IPS DF 6.9 (cell line): ENCODE data around the gene AGRN.
"Not testable (repeated sequence)": the region's sequence is repeated elsewhere in the genome, so short reads cannot be mapped to it uniquely, and the experiment has no call there.

Experiments
- DNase-seq: peaks from one replicate; pipeline ENCODE4 v3.0.0-alpha.2; 2013; ENCODE audit warnings: low read depth, low spot score
- H3K27ac ChIP-seq: one replicate; pipeline ENCODE4 v1.5.1; 2013; ENCODE audit warnings: low read length, control low read depth
- H3K27me3 ChIP-seq: 2 replicates; pipeline ENCODE4 v1.6.1; 2013; ENCODE audit warnings: mild to moderate bottlenecking, low read length; ENCODE audit not compliant: control insufficient read depth, insufficient read depth
- H3K36me3 ChIP-seq: 2 replicates; pipeline ENCODE4 v1.6.1; 2013; ENCODE audit warnings: low read length; ENCODE audit not compliant: control insufficient read depth, insufficient read depth
- H3K4me1 ChIP-seq: 2 replicates; pipeline ENCODE4 v1.6.1; 2013; ENCODE audit warnings: low read length; ENCODE audit not compliant: control insufficient read depth, insufficient read depth
- H3K4me3 ChIP-seq: 2 replicates; pipeline ENCODE4 v1.5.1; 2013; ENCODE audit warnings: mild to moderate bottlenecking, low read length
- H3K9me3 ChIP-seq: 2 replicates; pipeline ENCODE4 v1.6.1; 2013; ENCODE audit warnings: low read length, inconsistent platforms; ENCODE audit not compliant: control insufficient read depth, insufficient read depth
- WGBS: extraction: QIAGEN DNeasy Blood & Tissue Kit; methylation state at CpG from one replicate; pipeline ENCODE4 v1.1.7; 2013; ENCODE audit warnings: mixed read lengths, missing lambda C conversion rate; ENCODE audit not compliant: insufficient read length, insufficient coverage; 5-methylcytosine and 5-hydroxymethylcytosine counted together

AGRN gene

DNA sequence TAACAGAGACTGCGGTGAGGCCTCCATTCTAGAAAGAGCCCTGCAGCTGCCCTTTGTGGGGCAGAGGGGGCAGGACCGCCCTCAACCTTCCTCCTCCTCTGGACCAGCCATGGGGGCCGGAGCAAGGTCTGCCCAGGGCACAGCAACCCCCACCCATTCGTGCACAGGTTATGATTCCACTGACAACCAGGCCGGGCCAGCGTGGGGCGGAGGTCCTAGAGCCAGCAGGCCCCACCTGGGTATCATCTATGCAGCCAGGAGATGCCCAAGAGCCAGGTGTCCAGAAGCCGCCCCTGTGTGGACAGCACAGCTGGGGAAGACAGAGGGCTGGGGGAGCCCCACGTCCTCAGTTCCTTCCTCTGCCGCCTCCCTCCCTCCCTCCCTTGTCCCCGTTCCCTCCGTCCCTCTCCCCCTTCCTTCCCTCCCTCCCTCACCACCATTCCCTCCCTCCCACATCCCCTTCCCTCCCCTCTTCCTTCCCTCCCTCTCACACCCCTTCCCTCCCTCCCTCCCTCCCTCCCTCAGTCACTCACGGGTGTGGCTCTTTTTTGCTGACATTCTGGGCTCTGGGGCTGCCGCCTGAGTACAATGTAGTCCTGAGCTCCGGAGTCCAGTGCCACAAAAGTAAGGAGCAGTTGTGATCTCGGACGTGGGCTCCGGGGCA, 41.9 kb downstream of the AGRN start:
- H3K27me3 ChIP-seq = peaks cover 2% of the 10 kb centered on the region; the same call in 1 of the 2 replicates
- no CpG with 5 or more reads among the region's 18 CpGs for WGBS

DNA sequence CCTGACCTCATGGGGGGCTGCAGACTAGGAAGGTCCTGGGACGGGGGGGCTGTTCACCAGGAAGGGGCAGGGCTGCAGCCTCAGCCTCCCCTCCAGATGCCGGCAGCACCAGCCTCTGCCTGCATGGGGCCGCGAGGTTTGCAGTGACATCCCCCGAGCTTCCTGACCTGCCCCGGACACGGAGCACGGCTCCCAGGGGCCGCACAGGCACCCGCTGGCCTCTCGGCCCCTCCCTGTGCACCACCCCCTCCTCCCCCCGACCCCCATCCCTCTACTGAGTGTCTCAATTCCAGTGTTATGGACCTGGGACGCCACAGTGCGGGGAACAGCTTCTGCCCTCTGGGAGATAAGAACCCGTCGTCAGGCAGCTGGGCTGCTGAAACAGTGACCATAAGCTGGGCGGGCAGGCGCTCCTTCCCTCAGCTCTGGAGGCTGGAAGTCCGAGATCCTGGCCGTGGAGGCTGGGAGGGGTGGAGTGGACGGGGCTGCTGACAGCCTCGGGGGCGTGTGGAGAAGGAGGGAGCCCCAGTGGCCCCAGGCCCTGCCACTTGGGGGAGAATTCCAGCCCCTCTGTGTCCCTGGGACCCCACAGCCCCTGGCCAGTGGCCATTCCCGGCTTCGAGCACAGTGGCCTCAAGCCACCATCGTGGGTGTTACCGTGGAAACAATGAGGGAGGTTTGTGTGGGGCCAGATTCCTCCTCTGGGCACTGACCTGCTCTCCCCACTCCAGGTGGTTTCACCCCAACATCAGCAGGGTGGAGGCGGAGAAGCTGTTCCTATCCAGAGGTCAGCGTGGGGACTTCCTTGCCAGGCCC, 42.6 kb downstream of the AGRN start:
- no CpG with 5 or more reads among the region's 29 CpGs for WGBS
- no peaks in the 10 kb centered on the region for H3K9me3 ChIP-seq
- no peaks in the 10 kb centered on the region for H3K36me3 ChIP-seq
- H3K27me3 ChIP-seq = peaks cover 2% of the 10 kb centered on the region; the same call in 1 of the 2 replicates
- no peak overlapping the region for H3K4me3 ChIP-seq
- no peak overlapping the region for H3K27ac ChIP-seq
- H3K4me1 ChIP-seq = peaks cover 9% of the 10 kb centered on the region; the same call in 1 of the 2 replicates
- no peak for DNase-seq

More for the DNA sequence above, 41.9 kb downstream of the AGRN start:
- Histone ChIP-seq H3K9me3 (no peaks in the 10 kb centered on the region), H3K36me3 (no peaks in the 10 kb centered on the region), H3K27ac (no peak overlapping the region), H3K4me1 (peaks cover 9% of the 10 kb centered on the region; the same call in 1 of the 2 replicates), H3K4me3 (no peak overlapping the region)
- DNase-seq = no peak

GRCh38 chr1:1063261-1063944, 43.5 kb downstream of the AGRN start:
- no peaks in the 10 kb centered on the region for H3K36me3 ChIP-seq
- no peaks in the 10 kb centered on the region for H3K9me3 ChIP-seq
- no CpG with 5 or more reads among the region's 24 CpGs for WGBS
- peaks cover 2% of the 10 kb centered on the region; the same call in 1 of the 2 replicates for H3K27me3 ChIP-seq
- no peak overlapping the region for H3K27ac ChIP-seq
- DNase-seq = no peak
- H3K4me3 ChIP-seq = no peak overlapping the region
- peaks cover 9% of the 10 kb centered on the region; the same call in 1 of the 2 replicates for H3K4me1 ChIP-seq

GRCh38 chr1:1063945-1064831, 44.3 kb downstream of the AGRN start:
- no peak overlapping the region for H3K4me3 ChIP-seq
- no peaks in the 10 kb centered on the region for H3K9me3 ChIP-seq
- H3K36me3 ChIP-seq = no peaks in the 10 kb centered on the region
- H3K27ac ChIP-seq = no peak overlapping the region
- H3K27me3 ChIP-seq = peaks cover 2% of the 10 kb centered on the region; the same call in 1 of the 2 replicates
- no CpG with 5 or more reads among the region's 50 CpGs for WGBS
- H3K4me1 ChIP-seq = peaks cover 9% of the 10 kb centered on the region; the same call in 1 of the 2 replicates
- DNase-seq = no peak

GRCh38 chr1:1065265-1065939, 45.5 kb downstream of the AGRN start:
- Histone ChIP-seq H3K27ac (no peak overlapping the region), H3K9me3 (no peaks in the 10 kb centered on the region), H3K27me3 (peaks cover 5% of the 10 kb centered on the region; the same call in 1 of the 2 replicates), H3K4me3 (no peak overlapping the region), H3K4me1 (peaks cover 12% of the 10 kb centered on the region; the same call in 1 of the 2 replicates), H3K36me3 (no peaks in the 10 kb centered on the region)
- WGBS = no CpG with 5 or more reads among the region's 20 CpGs
- DNase-seq = no peak

DNA sequence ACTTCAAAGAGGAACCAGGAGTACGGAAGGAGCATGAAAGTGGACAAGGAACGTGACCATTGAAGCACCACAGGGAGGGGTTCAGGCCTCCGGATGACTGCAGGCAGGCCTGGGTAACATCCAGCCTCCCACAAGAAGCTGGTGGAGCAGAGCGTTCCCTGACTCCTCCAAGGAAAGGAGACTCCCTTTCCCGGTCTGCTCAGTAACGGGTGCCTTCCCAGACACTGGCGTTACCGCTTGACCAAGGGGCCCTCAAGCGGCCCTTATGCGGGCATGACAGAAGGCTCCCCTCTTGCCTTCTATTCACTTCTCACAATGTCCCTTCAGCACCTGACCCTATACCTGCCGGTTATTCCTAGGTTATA, 46.0 kb downstream of the AGRN start:
- not testable (repeated sequence) for H3K4me3 ChIP-seq, H3K27ac ChIP-seq, DNase-seq, H3K27me3 ChIP-seq, H3K36me3 ChIP-seq, H3K9me3 ChIP-seq
- WGBS = no CpG with 5 or more reads among the region's 11 CpGs
- H3K4me1 ChIP-seq = peaks cover 12% of the 10 kb centered on the region; the same call in 1 of the 2 replicates

GRCh38 chr1:1066403-1067283, 46.7 kb downstream of the AGRN start:
- H3K27me3 ChIP-seq = peaks cover 3% of the 10 kb centered on the region; the same call in 1 of the 2 replicates
- H3K36me3 ChIP-seq = no peaks in the 10 kb centered on the region
- no peak overlapping the region for H3K4me3 ChIP-seq
- no peak overlapping the region for H3K27ac ChIP-seq
- H3K9me3 ChIP-seq = no peaks in the 10 kb centered on the region
- no CpG with 5 or more reads among the region's 27 CpGs for WGBS
- no peak for DNase-seq
- peaks cover 12% of the 10 kb centered on the region; the same call in 1 of the 2 replicates for H3K4me1 ChIP-seq

GRCh38 chr1:1067284-1067859, 47.5 kb downstream of the AGRN start:
- Histone ChIP-seq H3K4me3 (no peak overlapping the region), H3K27me3 (peaks cover 3% of the 10 kb centered on the region; the same call in 1 of the 2 replicates), H3K4me1 (peaks cover 12% of the 10 kb centered on the region; the same call in 1 of the 2 replicates), H3K36me3 (no peaks in the 10 kb centered on the region), H3K27ac (no peak overlapping the region), H3K9me3 (no peaks in the 10 kb centered on the region)
- DNase-seq = no peak
- WGBS = no CpG with 5 or more reads among the region's 54 CpGs
